CD14-positive monocyte (primary cell): Measurements from ENCODE around the gene NCBP2. TPM values are rescaled to one million over a fixed set of nuclear protein-coding genes. Genes with fewer than 3 reads are reported as not detected.
A peak's percentile ranks its signal among the peaks of the same experiment; 100 is the strongest.

Experiments used
- DNase-seq, 3 donors: peaks; one replicate each; pipeline ENCODE4 v3.0.0-alpha.2; 2011 to 2022
- H2AFZ ChIP-seq: 2 replicates; pipeline ENCODE4 v1.6.0; 2012; ENCODE audit warnings: mild to moderate bottlenecking, low read depth, low read length, inconsistent platforms; ENCODE audit not compliant: insufficient read depth, poor library complexity, severe bottlenecking
- H3K27ac ChIP-seq, 2 donors: 1 replicate in 1 of 2; 2 replicates in 1 of 2; pipeline ENCODE4 v1.5.1; 2012 to 2013; ENCODE audit warnings: low read length in 2 of 2, control low read depth in 1 of 2, inconsistent platforms in 1 of 2, low read depth in 1 of 2, mild to moderate bottlenecking in 1 of 2
- H3K27me3 ChIP-seq, 2 donors: one replicate each; pipeline versions ENCODE4 v1.6.0 to v1.6.1; 2011 to 2013; ENCODE audit warnings: low read length in 2 of 2; ENCODE audit not compliant: control insufficient read depth in 2 of 2, insufficient read depth in 2 of 2
- H3K36me3 ChIP-seq, 2 donors: replicated peaks in 1 of 2; 1 replicate in 1 of 2; 2 replicates in 1 of 2; pipeline versions ENCODE4 v1.5.1 to v1.6.1; 2012 to 2013; ENCODE audit warnings: low read length in 2 of 2, control low read depth in 1 of 2, inconsistent platforms in 1 of 2, mild to moderate bottlenecking in 1 of 2; ENCODE audit not compliant: insufficient read depth in 2 of 2, control insufficient read depth in 1 of 2
- H3K4me1 ChIP-seq, 2 donors: 1 replicate in 1 of 2; 2 replicates in 1 of 2; pipeline versions ENCODE4 v1.5.1 to v1.6.1; 2012 to 2013; ENCODE audit warnings: low read length in 2 of 2, control low read depth in 1 of 2, inconsistent platforms in 1 of 2, mild to moderate bottlenecking in 1 of 2, moderate library complexity in 1 of 2; ENCODE audit not compliant: insufficient read depth in 2 of 2, control insufficient read depth in 1 of 2
- H3K4me2 ChIP-seq: replicated peaks from 2 replicates; pipeline ENCODE3; 2012; ENCODE audit warnings: low read length, moderate library complexity, mild to moderate bottlenecking; ENCODE audit not compliant: poor library complexity, severe bottlenecking; ENCODE audit errors: extremely low read depth
- H3K4me3 ChIP-seq, 3 experiments: fragments of 200-600 bp in 1 of 3; sonication (generic) in 1 of 3; replicated peaks in 1 of 3; 1 replicate in 2 of 3; 2 replicates in 1 of 3; pipeline ENCODE4 v1.5.1; 2011 to 2013; ENCODE audit warnings: low read length in 3 of 3, mild to moderate bottlenecking in 3 of 3, control low read depth in 2 of 3, low read depth in 2 of 3, inconsistent platforms in 1 of 3, moderate library complexity in 1 of 3
- H3K79me2 ChIP-seq: 2 replicates; pipeline ENCODE4 v1.6.0; 2012; ENCODE audit warnings: mild to moderate bottlenecking, control low read depth, inconsistent platforms, low read length, moderate library complexity; ENCODE audit not compliant: insufficient read depth
- H3K9ac ChIP-seq: 2 replicates; pipeline ENCODE4 v1.6.0; 2017; ENCODE audit warnings: low read length, mild to moderate bottlenecking; ENCODE audit not compliant: insufficient read depth, poor library complexity, severe bottlenecking
- H3K9me3 ChIP-seq, 2 donors: replicated peaks in 1 of 2; 1 replicate in 1 of 2; 2 replicates in 1 of 2; pipeline versions ENCODE4 v1.5.1 to v1.6.1; 2012 to 2013; ENCODE audit warnings: low read length in 2 of 2, control low read depth in 1 of 2; ENCODE audit not compliant: control insufficient read depth in 1 of 2, insufficient read depth in 1 of 2
- H4K20me1 ChIP-seq: 2 replicates; pipeline ENCODE4 v1.6.0; 2012; ENCODE audit warnings: mild to moderate bottlenecking, low read length, control low read depth, moderate library complexity; ENCODE audit not compliant: insufficient read depth
- H3K27ac Mint-ChIP-seq, 7 donors: one replicate each; pipeline ENCODE4 v1.8.0; 2020; ENCODE audit warnings: mild to moderate bottlenecking in 7 of 7, mixed read lengths in 7 of 7, moderate library complexity in 6 of 7, inconsistent platforms in 2 of 7
- H3K27me3 Mint-ChIP-seq, 3 donors: one replicate each; pipeline ENCODE4 v1.8.0; 2021 to 2022; ENCODE audit warnings: low read depth in 3 of 3, mild to moderate bottlenecking in 3 of 3, mixed read lengths in 3 of 3, moderate library complexity in 3 of 3, inconsistent platforms in 1 of 3
- H3K36me3 Mint-ChIP-seq, 2 donors: one replicate each; pipeline ENCODE4 v1.8.0; 2020; ENCODE audit warnings: mixed read lengths in 2 of 2, inconsistent platforms in 1 of 2, mild to moderate bottlenecking in 1 of 2
- H3K4me1 Mint-ChIP-seq: one replicate; pipeline ENCODE4 v1.8.0; 2020; ENCODE audit warnings: mild to moderate bottlenecking, mixed read lengths
- H3K4me3 Mint-ChIP-seq, 2 donors: one replicate each; pipeline ENCODE4 v1.8.0; 2020; ENCODE audit warnings: mild to moderate bottlenecking in 2 of 2, mixed read lengths in 2 of 2, moderate library complexity in 1 of 2
- H3K9me3 Mint-ChIP-seq, 7 donors: one replicate each; pipeline ENCODE4 v1.8.0; 2020 to 2022; ENCODE audit warnings: mixed read lengths in 7 of 7, mild to moderate bottlenecking in 6 of 7, moderate library complexity in 6 of 7, inconsistent platforms in 2 of 7
- CTCF ChIP-seq: fragments of 200-600 bp; IDR thresholded peaks from one replicate; pipeline ENCODE4 v1.8.0; 2022; ENCODE audit warnings: antibody characterized with exemption, mild to moderate bottlenecking
- WGBS: methylation state at CpG from one replicate; pipeline ENCODE4 v1.1.5; 2013; ENCODE audit warnings: missing lambda C conversion rate; ENCODE audit not compliant: insufficient coverage; 5-methylcytosine and 5-hydroxymethylcytosine counted together
- intact Hi-C, 2 donors: fragments of 100-400 bp; cut with micrococcal nuclease; formaldehyde crosslinking; loops; one replicate each; pipeline versions ENCODE4 v1.15.0 to v1.15.1; 2023
- polyA plus RNA-seq, 3 donors: library from polyadenylated mRNA; depleted of rRNA in 1 of 3; unstranded in 2 of 3; stranded (reverse) in 1 of 3; fragments of 300-500 nt in 2 of 3; fragments of >200 nt in 1 of 3; fragmentation: Illumina TruSeq in 2 of 3; gene quantifications; 1 replicate in 2 of 3; 2 replicates in 1 of 3; pipeline ENCODE4 v1.2.3, GENCODE V29; 2012 to 2021

Gene NCBP2
- polyA plus RNA-seq, 3 donors = 26.1 to 42.9 (median 33.4) TPM

DNA sequence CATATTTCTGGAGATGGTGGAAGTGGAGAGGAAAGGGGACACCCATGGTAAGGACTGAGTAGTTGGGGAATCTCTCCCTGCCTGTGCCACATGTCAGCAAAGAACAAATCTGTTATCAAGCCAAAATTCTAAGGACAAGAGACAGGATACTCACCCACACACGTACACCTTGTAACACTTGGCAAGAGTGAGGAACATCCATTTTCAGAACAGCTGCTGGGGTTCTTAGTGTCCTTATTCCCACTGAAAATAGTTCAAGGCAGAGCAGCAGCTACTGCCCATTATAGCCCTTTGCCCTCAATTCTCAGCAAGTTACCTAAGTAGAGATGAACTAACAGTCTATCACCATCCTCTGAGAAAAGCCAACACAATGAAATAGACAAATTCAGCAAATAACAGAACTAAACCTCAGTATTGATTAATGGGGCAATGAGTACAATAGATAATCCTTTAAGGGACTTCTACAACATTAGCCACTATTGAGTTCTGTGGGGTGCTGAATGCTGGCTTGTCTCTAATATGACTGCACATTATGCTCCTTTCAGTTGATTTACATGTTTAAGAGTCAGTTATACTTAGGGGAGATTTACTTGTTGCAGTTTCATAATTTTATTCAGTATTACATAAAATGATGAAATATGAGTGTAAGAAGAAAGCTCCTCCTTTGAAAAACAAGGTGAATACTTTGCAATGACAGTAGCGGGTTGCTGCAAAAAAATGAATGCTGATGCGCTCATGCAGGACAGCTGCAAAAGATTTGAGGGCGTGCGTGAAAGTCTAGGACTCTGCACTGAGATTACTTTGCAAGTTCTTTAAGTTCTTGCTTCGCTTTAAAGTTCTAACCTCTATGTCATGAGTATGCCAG lies 52.3 kb downstream of the NCBP2 start:
- Histone ChIP-seq H3K9me3 (no peaks in the 10 kb centered on the region), H3K4me2 (no peak overlapping the region), H3K4me1 (no peaks in the 10 kb centered on the region), H3K4me3 (no peak overlapping the region), H3K79me2 (peaks cover 85% of the 10 kb centered on the region), H3K9ac (no peak overlapping the region), H4K20me1 (peaks cover 77% of the 10 kb centered on the region), H3K27me3 (no peaks in the 10 kb centered on the region), H2AFZ (no peak overlapping the region), H3K36me3 (peaks cover 26 to 71% of the 10 kb centered on the region in 2 donors), H3K27ac (no peak overlapping the region)
- no peaks in the 10 kb centered on the region for H3K9me3 Mint-ChIP-seq
- H3K27ac Mint-ChIP-seq = peak overlapping the region in 1 of 7 donors; percentile 75
- peaks cover 0 to 2% (median 0%) of the 10 kb centered on the region in 3 donors for H3K27me3 Mint-ChIP-seq
- DNase-seq = no peak
- no peak overlapping the region for H3K4me3 Mint-ChIP-seq
- intact Hi-C loops = no loop called here
- peaks cover 34 to 68% of the 10 kb centered on the region in 2 donors for H3K36me3 Mint-ChIP-seq
- H3K4me1 Mint-ChIP-seq = peaks cover 21% of the 10 kb centered on the region
- no peak for TF ChIP-seq CTCF
- 98% methylated on average over 6 of the region's 6 CpGs for WGBS

DNA sequence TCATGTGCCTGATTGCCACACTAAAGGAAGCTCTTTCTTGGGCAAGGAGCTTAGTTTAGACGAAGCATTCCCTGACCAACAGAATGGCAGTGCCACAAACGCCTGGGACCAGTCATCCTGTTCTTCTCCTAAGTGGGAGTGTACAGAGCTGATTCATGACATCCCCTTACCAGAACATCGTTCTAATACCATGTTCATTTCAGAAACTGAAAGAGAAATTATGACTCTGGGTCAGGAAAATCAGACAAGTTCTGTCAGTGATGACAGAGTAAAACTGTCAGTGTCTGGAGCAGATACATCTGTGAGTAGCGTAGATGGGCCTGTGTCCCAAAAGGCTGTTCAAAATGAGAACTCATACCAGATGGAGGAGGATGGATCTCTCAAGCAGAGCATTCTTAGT lies 56.2 kb downstream of the NCBP2 start:
- peak in 1 of 3 donors; percentile 22 for DNase-seq
- Histone ChIP-seq H3K4me1 (no peaks in the 10 kb centered on the region), H3K27me3 (no peaks in the 10 kb centered on the region), H4K20me1 (peaks cover 84% of the 10 kb centered on the region), H2AFZ (no peak overlapping the region), H3K79me2 (peaks cover 86% of the 10 kb centered on the region), H3K4me2 (no peak overlapping the region), H3K27ac (peak overlapping the region in 1 of 2 donors; percentile 36), H3K9ac (no peak overlapping the region), H3K9me3 (no peaks in the 10 kb centered on the region), H3K4me3 (no peak overlapping the region), H3K36me3 (peaks cover 38 to 79% of the 10 kb centered on the region in 2 donors)
- intact Hi-C loops = no loop called here
- 100% methylated on average over 1 of the region's 4 CpGs for WGBS
- Mint-ChIP-seq H3K36me3 (peaks cover 38 to 69% of the 10 kb centered on the region in 2 donors), H3K4me3 (no peak overlapping the region), H3K9me3 (no peaks in the 10 kb centered on the region), H3K27ac (peak overlapping the region in 3 of 7 donors; percentile 30 to 46 (median 46)), H3K27me3 (peaks cover 0 to 2% (median 0%) of the 10 kb centered on the region in 3 donors), H3K4me1 (peaks cover 22% of the 10 kb centered on the region)
- TF ChIP-seq CTCF = no peak

Other genes starting within 250 kb of the NCBP2 start
- 1 to 10 TPM; 1.7 to 3.2 (median 2.7) TPM for gene CEP19, start 230.3 kb downstream of the NCBP2 start, polyA plus RNA-seq
- 10 to 100 TPM; 11.8 to 44.9 (median 29.8) TPM for gene PIGX, start 230.2 kb downstream of the NCBP2 start, polyA plus RNA-seq
- gene PAK2, start 202.7 kb downstream of the NCBP2 start, polyA plus RNA-seq = 10 to 100 TPM; 32.4 to 44.2 (median 33.2) TPM
- gene SENP5, start 74.6 kb downstream of the NCBP2 start, polyA plus RNA-seq = 10 to 100 TPM in 1 of 3 donors, 1 to 10 TPM in 2; 6.7 to 10.4 (median 8.4) TPM
- gene PIGZ, start 26.3 kb upstream of the NCBP2 start, polyA plus RNA-seq = 1 to 10 TPM; 1.6 to 3.8 (median 1.9) TPM
- gene MELTF, start 87.3 kb upstream of the NCBP2 start, polyA plus RNA-seq = 1 to 10 TPM in 1 of 3 donors, under 1 TPM in 2; 0.34 to 2.8 (median 0.36) TPM